GM23338 (cell line): ENCODE results near the gene GPA33. TPM values are rescaled to one million over a fixed set of nuclear protein-coding genes. Genes with fewer than 3 reads are reported as not detected.

Source experiments
- ATAC-seq: fragments of 200-7000 bp; cut with Tn5 transposase; 3 replicates; pipeline ENCODE4 v1.9.1; 2020
- DNase-seq: peaks from one replicate; pipeline ENCODE4 v3.0.0-alpha.2; 2015; ENCODE audit warnings: low spot score
- H2AFZ ChIP-seq: fragments of 200-600 bp; sonication (generic); 2 replicates; pipeline ENCODE4 v1.8.0; 2016; ENCODE audit warnings: antibody characterized with exemption, mild to moderate bottlenecking, moderate library complexity
- H3F3A ChIP-seq: fragments of 200-600 bp; sonication (generic); replicated peaks from 2 replicates; pipeline ENCODE4 v1.8.0; 2017; ENCODE audit warnings: antibody characterized with exemption, mixed run types, low read depth
- H3K27ac ChIP-seq: fragments of 200-600 bp; sonication (generic); 2 replicates; pipeline ENCODE4 v1.6.1; 2016; ENCODE audit warnings: low read depth
- H3K27me3 ChIP-seq: fragments of 200-600 bp; sonication (generic); 2 replicates; pipeline ENCODE4 v1.8.0; 2016; ENCODE audit warnings: mild to moderate bottlenecking, mixed run types, moderate library complexity; ENCODE audit not compliant: insufficient read depth
- H3K36me3 ChIP-seq: fragments of 200-600 bp; sonication (generic); 2 replicates; pipeline ENCODE4 v1.8.0; 2016; ENCODE audit warnings: mild to moderate bottlenecking; ENCODE audit not compliant: insufficient read depth
- H3K4me1 ChIP-seq: fragments of 200-600 bp; sonication (generic); 2 replicates; pipeline ENCODE4 v1.8.0; 2016; ENCODE audit warnings: mild to moderate bottlenecking, moderate library complexity; ENCODE audit not compliant: insufficient read depth
- H3K4me2 ChIP-seq: fragments of 200-600 bp; sonication (generic); 2 replicates; pipeline ENCODE4 v1.7.1; 2017; ENCODE audit warnings: mixed run types
- H3K4me3 ChIP-seq: fragments of 200-600 bp; sonication (generic); 2 replicates; pipeline ENCODE4 v1.6.1; 2016; ENCODE audit warnings: mixed run types
- H3K79me2 ChIP-seq: fragments of 200-600 bp; sonication (generic); replicated peaks from 2 replicates; pipeline ENCODE4 v1.8.0; 2017; ENCODE audit warnings: mild to moderate bottlenecking; ENCODE audit not compliant: insufficient read depth
- H3K9me2 ChIP-seq: fragments of 200-600 bp; sonication (generic); 2 replicates; pipeline ENCODE4 v1.8.0; 2017; ENCODE audit not compliant: insufficient read depth
- H4K20me1 ChIP-seq: fragments of 200-600 bp; sonication (generic); replicated peaks from 2 replicates; pipeline ENCODE4 v1.8.0; 2017; ENCODE audit warnings: mild to moderate bottlenecking; ENCODE audit not compliant: insufficient read depth
- H3K27ac Mint-ChIP-seq: 2 replicates; pipeline ENCODE4 v1.8.0; 2020; ENCODE audit warnings: inconsistent platforms, mild to moderate bottlenecking, moderate library complexity, mixed read lengths
- H3K27me3 Mint-ChIP-seq: 3 replicates; pipeline ENCODE4 v1.8.0; 2022; ENCODE audit warnings: low read depth, mild to moderate bottlenecking, moderate library complexity, mixed read lengths, inconsistent platforms; ENCODE audit not compliant: insufficient read depth, poor library complexity
- H3K36me3 Mint-ChIP-seq: 3 replicates; pipeline ENCODE4 v1.8.0; 2021; ENCODE audit warnings: low read depth, mild to moderate bottlenecking, inconsistent platforms, moderate library complexity, mixed read lengths
- H3K4me1 Mint-ChIP-seq: 3 replicates; pipeline ENCODE4 v1.8.0; 2020; ENCODE audit warnings: mild to moderate bottlenecking, inconsistent platforms, mixed read lengths
- H3K4me3 Mint-ChIP-seq: 3 replicates; pipeline ENCODE4 v1.8.0; 2021; ENCODE audit warnings: moderate library complexity, mild to moderate bottlenecking, inconsistent platforms, mixed read lengths
- H3K9me3 Mint-ChIP-seq: 3 replicates; pipeline ENCODE4 v1.8.0; 2020; ENCODE audit warnings: moderate library complexity, mild to moderate bottlenecking, inconsistent platforms, mixed read lengths
- CREB1 ChIP-seq: fragments of 250-450 bp; sonication (Bioruptor Pico); IDR thresholded peaks from 2 replicates; pipeline ENCODE4 v1.5.0; 2020; ENCODE audit warnings: low read depth, mild to moderate bottlenecking, moderate library complexity
- EZH2 ChIP-seq: fragments of 200-600 bp; sonication (generic); IDR thresholded peaks from one replicate; pipeline ENCODE4 v1.8.0; 2017; ENCODE audit warnings: antibody characterized with exemption, mild to moderate bottlenecking, low read depth; ENCODE audit not compliant: unreplicated experiment
- EZH2phosphoT487 ChIP-seq: fragments of 200-600 bp; sonication (generic); IDR thresholded peaks from one replicate; pipeline ENCODE4 v1.8.1; 2018; ENCODE audit warnings: antibody characterized with exemption; ENCODE audit not compliant: unreplicated experiment
- JUNB ChIP-seq: IDR thresholded peaks from one replicate; pipeline ENCODE4 v1.6.1; 2016; ENCODE audit warnings: antibody characterized with exemption; ENCODE audit not compliant: unreplicated experiment
- NANOG ChIP-seq: IDR thresholded peaks from 2 replicates; pipeline ENCODE4 v1.6.1; 2016; ENCODE audit warnings: antibody characterized with exemption, borderline replicate concordance
- POLR2AphosphoS5 ChIP-seq: IDR thresholded peaks from 2 replicates; pipeline ENCODE4 v1.6.1; 2016; ENCODE audit warnings: antibody characterized with exemption, low read depth
- STAT1 ChIP-seq: IDR thresholded peaks from one replicate; pipeline ENCODE4 v1.6.1; 2016; ENCODE audit warnings: antibody characterized with exemption; ENCODE audit not compliant: unreplicated experiment
- ZNF114 ChIP-seq: fragments of 250-450 bp; sonication (Bioruptor Pico); IDR thresholded peaks from 2 replicates; pipeline ENCODE4 v1.5.0; 2020; ENCODE audit warnings: mild to moderate bottlenecking, moderate library complexity
- ZNF331 ChIP-seq: fragments of 250-450 bp; sonication (Bioruptor Pico); IDR thresholded peaks from 2 replicates; pipeline ENCODE4 v1.5.0; 2020; ENCODE audit warnings: low read depth, mild to moderate bottlenecking, moderate library complexity
- polyA plus RNA-seq: library from polyadenylated mRNA; unstranded; fragments of >200 nt; fragmentation: Nextera tagmentation; extraction: Ambion mirVana; gene quantifications from 2 replicates; pipeline ENCODE4 v1.2.1, GENCODE V29; 2016
- total RNA-seq: library from RNA; depleted of rRNA; stranded (reverse); fragments of >200 nt; shearing (Covaris generic); gene quantifications from 2 replicates; pipeline ENCODE4 v1.2.3, GENCODE V29; 2014
- TF ChIP-seq, protein P1 (sequence below): IDR thresholded peaks from 2 replicates; pipeline ENCODE4 v1.6.1; 2016; ENCODE audit warnings: antibody characterized with exemption
- TF ChIP-seq, protein P2 (sequence below): fragments of 250-450 bp; sonication (Bioruptor Pico); IDR thresholded peaks from 2 replicates; pipeline ENCODE4 v1.5.0; 2020; ENCODE audit warnings: mild to moderate bottlenecking, moderate library complexity
- TF ChIP-seq, protein P3 (sequence below), 2 experiments: fragments of 200-600 bp in 1 of 2; sonication (generic) in 1 of 2; conservative IDR thresholded peaks; 2 replicates each; pipeline versions ENCODE4 v1.5.1 to v1.6.1; 2016 to 2017; ENCODE audit warnings: antibody characterized with exemption in 2 of 2, low read depth in 2 of 2, mild to moderate bottlenecking in 2 of 2, moderate library complexity in 1 of 2
- TF ChIP-seq, protein P4 (sequence below): IDR thresholded peaks from one replicate; pipeline ENCODE4 v1.6.1; 2018; ENCODE audit warnings: antibody characterized with exemption; ENCODE audit not compliant: unreplicated experiment

Gene GPA33
- total and polyA plus RNA-seq, 2 experiments from 2014 or later: 0.10 to 0.28 TPM

DNA sequence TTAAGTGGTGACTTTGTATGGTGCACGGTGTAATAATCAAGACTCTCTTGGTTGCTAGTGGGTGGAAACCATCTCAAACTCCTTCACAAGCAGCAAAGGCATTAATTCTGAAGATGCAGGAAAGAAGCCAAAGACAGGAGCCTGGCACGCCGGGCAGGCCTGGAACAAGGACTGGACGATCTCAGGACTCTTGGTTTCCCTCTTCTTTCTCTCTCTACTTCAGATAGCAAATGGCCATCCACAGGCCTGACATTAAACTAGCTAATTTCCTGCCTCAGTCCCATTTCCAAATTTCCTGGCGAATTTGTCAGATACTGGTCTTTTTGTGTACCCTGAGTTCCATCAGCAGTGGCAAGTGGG is 31.9 kb upstream of the GPA33 start:
- no peaks in the 10 kb centered on the region for H4K20me1 ChIP-seq
- peak overlapping the region; percentile 62; the same call in 1 of the 2 replicates for H3K27ac ChIP-seq
- no peaks in the 10 kb centered on the region for H3K9me2 ChIP-seq
- no peak overlapping the region for H3K27ac Mint-ChIP-seq
- H2AFZ ChIP-seq: peak overlapping the region; percentile 78
- DNase-seq (no peak), ATAC-seq (no peak)
- H3K4me3 Mint-ChIP-seq: peak overlapping the region; percentile 82
- H3K9me3 Mint-ChIP-seq: no peaks in the 10 kb centered on the region
- peaks cover 27% of the 10 kb centered on the region for H3K4me1 ChIP-seq
- no peaks in the 10 kb centered on the region; the same call in 2 of the 3 replicates for H3K36me3 Mint-ChIP-seq
- no peaks in the 10 kb centered on the region for H3K27me3 ChIP-seq
- H3K36me3 ChIP-seq: no peaks in the 10 kb centered on the region
- peaks cover 10% of the 10 kb centered on the region for H3F3A ChIP-seq
- no peaks in the 10 kb centered on the region for H3K79me2 ChIP-seq
- H3K4me3 ChIP-seq: peak overlapping the region; percentile 58
- peaks cover 33% of the 10 kb centered on the region for H3K4me1 Mint-ChIP-seq
- TF ChIP-seq ZNF331 (CRISPR knock-in tag) (no peak), NANOG (no peak), ZNF114 (CRISPR knock-in tag) (no peak), EZH2 (no peak), CREB1 (CRISPR knock-in tag) (no peak), EZH2phosphoT487 (no peak), STAT1 (no peak), JUNB (no peak), POLR2AphosphoS5 (no peak)
- TF ChIP-seq, protein P1, sequence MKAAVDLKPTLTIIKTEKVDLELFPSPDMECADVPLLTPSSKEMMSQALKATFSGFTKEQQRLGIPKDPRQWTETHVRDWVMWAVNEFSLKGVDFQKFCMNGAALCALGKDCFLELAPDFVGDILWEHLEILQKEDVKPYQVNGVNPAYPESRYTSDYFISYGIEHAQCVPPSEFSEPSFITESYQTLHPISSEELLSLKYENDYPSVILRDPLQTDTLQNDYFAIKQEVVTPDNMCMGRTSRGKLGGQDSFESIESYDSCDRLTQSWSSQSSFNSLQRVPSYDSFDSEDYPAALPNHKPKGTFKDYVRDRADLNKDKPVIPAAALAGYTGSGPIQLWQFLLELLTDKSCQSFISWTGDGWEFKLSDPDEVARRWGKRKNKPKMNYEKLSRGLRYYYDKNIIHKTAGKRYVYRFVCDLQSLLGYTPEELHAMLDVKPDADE: no peak
- TF ChIP-seq, protein P2, sequence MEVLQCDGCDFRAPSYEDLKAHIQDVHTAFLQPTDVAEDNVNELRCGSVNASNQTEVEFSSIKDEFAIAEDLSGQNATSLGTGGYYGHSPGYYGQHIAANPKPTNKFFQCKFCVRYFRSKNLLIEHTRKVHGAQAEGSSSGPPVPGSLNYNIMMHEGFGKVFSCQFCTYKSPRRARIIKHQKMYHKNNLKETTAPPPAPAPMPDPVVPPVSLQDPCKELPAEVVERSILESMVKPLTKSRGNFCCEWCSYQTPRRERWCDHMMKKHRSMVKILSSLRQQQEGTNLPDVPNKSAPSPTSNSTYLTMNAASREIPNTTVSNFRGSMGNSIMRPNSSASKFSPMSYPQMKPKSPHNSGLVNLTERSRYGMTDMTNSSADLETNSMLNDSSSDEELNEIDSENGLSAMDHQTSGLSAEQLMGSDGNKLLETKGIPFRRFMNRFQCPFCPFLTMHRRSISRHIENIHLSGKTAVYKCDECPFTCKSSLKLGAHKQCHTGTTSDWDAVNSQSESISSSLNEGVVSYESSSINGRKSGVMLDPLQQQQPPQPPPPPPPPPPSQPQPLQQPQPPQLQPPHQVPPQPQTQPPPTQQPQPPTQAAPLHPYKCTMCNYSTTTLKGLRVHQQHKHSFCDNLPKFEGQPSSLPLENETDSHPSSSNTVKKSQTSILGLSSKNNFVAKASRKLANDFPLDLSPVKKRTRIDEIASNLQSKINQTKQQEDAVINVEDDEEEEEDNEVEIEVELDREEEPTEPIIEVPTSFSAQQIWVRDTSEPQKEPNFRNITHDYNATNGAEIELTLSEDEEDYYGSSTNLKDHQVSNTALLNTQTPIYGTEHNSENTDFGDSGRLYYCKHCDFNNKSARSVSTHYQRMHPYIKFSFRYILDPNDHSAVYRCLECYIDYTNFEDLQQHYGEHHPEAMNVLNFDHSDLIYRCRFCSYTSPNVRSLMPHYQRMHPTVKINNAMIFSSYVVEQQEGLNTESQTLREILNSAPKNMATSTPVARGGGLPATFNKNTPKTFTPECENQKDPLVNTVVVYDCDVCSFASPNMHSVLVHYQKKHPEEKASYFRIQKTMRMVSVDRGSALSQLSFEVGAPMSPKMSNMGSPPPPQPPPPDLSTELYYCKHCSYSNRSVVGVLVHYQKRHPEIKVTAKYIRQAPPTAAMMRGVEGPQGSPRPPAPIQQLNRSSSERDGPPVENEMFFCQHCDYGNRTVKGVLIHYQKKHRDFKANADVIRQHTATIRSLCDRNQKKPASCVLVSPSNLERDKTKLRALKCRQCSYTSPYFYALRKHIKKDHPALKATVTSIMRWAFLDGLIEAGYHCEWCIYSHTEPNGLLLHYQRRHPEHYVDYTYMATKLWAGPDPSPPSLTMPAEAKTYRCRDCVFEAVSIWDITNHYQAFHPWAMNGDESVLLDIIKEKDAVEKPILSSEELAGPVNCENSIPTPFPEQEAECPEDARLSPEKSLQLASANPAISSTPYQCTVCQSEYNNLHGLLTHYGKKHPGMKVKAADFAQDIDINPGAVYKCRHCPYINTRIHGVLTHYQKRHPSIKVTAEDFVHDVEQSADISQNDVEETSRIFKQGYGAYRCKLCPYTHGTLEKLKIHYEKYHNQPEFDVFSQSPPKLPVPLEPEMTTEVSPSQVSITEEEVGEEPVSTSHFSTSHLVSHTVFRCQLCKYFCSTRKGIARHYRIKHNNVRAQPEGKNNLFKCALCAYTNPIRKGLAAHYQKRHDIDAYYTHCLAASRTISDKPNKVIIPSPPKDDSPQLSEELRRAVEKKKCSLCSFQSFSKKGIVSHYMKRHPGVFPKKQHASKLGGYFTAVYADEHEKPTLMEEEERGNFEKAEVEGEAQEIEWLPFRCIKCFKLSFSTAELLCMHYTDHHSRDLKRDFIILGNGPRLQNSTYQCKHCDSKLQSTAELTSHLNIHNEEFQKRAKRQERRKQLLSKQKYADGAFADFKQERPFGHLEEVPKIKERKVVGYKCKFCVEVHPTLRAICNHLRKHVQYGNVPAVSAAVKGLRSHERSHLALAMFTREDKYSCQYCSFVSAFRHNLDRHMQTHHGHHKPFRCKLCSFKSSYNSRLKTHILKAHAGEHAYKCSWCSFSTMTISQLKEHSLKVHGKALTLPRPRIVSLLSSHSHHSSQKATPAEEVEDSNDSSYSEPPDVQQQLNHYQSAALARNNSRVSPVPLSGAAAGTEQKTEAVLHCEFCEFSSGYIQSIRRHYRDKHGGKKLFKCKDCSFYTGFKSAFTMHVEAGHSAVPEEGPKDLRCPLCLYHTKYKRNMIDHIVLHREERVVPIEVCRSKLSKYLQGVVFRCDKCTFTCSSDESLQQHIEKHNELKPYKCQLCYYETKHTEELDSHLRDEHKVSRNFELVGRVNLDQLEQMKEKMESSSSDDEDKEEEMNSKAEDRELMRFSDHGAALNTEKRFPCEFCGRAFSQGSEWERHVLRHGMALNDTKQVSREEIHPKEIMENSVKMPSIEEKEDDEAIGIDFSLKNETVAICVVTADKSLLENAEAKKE (CRISPR knock-in tag): no peak
- TF ChIP-seq, protein P3, sequence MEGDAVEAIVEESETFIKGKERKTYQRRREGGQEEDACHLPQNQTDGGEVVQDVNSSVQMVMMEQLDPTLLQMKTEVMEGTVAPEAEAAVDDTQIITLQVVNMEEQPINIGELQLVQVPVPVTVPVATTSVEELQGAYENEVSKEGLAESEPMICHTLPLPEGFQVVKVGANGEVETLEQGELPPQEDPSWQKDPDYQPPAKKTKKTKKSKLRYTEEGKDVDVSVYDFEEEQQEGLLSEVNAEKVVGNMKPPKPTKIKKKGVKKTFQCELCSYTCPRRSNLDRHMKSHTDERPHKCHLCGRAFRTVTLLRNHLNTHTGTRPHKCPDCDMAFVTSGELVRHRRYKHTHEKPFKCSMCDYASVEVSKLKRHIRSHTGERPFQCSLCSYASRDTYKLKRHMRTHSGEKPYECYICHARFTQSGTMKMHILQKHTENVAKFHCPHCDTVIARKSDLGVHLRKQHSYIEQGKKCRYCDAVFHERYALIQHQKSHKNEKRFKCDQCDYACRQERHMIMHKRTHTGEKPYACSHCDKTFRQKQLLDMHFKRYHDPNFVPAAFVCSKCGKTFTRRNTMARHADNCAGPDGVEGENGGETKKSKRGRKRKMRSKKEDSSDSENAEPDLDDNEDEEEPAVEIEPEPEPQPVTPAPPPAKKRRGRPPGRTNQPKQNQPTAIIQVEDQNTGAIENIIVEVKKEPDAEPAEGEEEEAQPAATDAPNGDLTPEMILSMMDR (conservative IDR thresholded peaks at IDR 0.05; ENCODE audit: low read depth in 2 of 2): no peak
- TF ChIP-seq, protein P4, sequence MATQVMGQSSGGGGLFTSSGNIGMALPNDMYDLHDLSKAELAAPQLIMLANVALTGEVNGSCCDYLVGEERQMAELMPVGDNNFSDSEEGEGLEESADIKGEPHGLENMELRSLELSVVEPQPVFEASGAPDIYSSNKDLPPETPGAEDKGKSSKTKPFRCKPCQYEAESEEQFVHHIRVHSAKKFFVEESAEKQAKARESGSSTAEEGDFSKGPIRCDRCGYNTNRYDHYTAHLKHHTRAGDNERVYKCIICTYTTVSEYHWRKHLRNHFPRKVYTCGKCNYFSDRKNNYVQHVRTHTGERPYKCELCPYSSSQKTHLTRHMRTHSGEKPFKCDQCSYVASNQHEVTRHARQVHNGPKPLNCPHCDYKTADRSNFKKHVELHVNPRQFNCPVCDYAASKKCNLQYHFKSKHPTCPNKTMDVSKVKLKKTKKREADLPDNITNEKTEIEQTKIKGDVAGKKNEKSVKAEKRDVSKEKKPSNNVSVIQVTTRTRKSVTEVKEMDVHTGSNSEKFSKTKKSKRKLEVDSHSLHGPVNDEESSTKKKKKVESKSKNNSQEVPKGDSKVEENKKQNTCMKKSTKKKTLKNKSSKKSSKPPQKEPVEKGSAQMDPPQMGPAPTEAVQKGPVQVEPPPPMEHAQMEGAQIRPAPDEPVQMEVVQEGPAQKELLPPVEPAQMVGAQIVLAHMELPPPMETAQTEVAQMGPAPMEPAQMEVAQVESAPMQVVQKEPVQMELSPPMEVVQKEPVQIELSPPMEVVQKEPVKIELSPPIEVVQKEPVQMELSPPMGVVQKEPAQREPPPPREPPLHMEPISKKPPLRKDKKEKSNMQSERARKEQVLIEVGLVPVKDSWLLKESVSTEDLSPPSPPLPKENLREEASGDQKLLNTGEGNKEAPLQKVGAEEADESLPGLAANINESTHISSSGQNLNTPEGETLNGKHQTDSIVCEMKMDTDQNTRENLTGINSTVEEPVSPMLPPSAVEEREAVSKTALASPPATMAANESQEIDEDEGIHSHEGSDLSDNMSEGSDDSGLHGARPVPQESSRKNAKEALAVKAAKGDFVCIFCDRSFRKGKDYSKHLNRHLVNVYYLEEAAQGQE: no peak
- peaks cover 13% of the 10 kb centered on the region for H3K27me3 Mint-ChIP-seq
- peak overlapping the region; percentile 79 for H3K4me2 ChIP-seq
